Stimulated activated naive CD8-positive, alpha-beta T cell treated with anti-CD3 and anti-CD28 coated beads, Interleukin-15, amount 100 ng/mL, for 72 hours (primary cell): ENCODE results near the gene KCNC4.
A peak's percentile ranks its signal among the peaks of the same experiment; 100 is the strongest.

Source experiments
- ATAC-seq: fragments of 150-1000 bp; cut with Tn5 transposase; 2 replicates; pipeline ENCODE4 v1.10.0; 2021; ENCODE audit warnings: mild to moderate bottlenecking, moderate library complexity
- DNase-seq, 2 donors: peaks; one replicate each; pipeline ENCODE4 v3.0.0; 2021 to 2022
- H3K27ac Mint-ChIP-seq, 2 donors: one replicate each; pipeline ENCODE4 v1.8.0; 2022; ENCODE audit warnings: mild to moderate bottlenecking in 2 of 2, mixed read lengths in 2 of 2, moderate library complexity in 2 of 2
- H3K27me3 Mint-ChIP-seq: one replicate; pipeline ENCODE4 v1.8.0; 2022; ENCODE audit warnings: mixed read lengths
- H3K4me1 Mint-ChIP-seq: one replicate; pipeline ENCODE4 v1.8.0; 2022; ENCODE audit warnings: mild to moderate bottlenecking, mixed read lengths
- H3K4me3 Mint-ChIP-seq, 2 donors: one replicate each; pipeline ENCODE4 v1.8.0; 2022; ENCODE audit warnings: mild to moderate bottlenecking in 2 of 2, mixed read lengths in 2 of 2, moderate library complexity in 1 of 2
- H3K9me3 Mint-ChIP-seq, 2 donors: one replicate each; pipeline ENCODE4 v1.8.0; 2022; ENCODE audit warnings: mixed read lengths in 2 of 2

KCNC4 gene

DNA sequence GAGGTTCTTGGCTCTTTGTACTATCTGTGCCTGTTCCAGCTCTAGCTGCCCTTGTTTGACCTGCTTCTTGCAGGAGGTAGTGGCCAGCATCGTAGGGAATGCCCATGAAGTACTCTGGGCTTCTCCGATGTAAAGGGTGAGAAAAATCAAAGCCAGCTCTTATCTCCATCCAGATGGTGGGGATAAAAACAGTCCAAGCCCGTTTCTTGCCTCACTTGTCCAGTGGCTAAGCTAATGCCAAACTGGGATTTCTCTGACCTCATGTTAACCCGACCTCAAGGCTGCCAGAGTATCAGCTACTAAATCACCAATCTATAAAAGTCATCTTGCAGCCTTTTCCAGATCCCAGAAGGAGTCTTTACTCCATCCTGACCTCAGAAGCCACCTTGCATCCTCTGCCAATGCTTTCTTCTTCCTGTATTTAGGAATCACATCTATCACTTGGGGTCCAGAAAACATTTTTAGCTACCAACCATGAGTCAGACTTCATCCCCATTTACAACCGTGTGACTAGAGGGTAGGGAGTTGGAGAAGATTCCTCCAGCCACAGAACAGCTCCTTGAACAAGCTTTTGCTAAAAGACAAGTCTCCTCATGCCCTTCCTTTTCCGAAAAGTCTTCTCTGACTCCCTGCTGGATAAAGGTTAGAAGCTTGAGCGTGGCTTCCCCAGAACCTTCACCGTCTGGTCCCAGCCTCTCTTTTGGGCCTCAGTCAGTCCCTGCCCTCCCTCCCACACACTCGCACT is 35.9 kb downstream of the KCNC4 start:
- Mint-ChIP-seq H3K9me3 (peaks cover 0 to 1% of the 10 kb centered on the region in 2 donors), H3K4me3 (no peak overlapping the region), H3K27me3 (no peaks in the 10 kb centered on the region), H3K27ac (no peak overlapping the region), H3K4me1 (peaks cover 11% of the 10 kb centered on the region)
- no peak for ATAC-seq
- no peak for DNase-seq

DNA sequence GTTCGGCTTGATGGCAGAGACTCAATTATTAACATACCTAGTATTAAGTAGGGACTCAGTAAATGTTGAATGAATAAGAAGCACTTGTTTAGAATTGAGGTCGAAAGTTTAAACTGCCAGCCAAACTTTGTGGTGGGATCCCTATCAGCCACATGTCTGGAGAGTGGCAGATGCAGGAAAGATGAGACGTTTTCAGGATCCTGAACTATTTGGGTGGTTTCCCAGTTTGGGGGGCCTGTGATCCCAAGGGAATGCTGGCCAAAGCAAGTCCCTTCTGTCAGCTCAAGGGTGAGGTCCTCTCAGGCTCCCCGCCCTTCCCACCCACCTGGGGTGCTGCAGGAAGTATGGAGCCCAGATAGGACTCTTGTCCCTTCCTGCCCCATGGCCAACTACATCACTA is 38.6 kb downstream of the KCNC4 start:
- ATAC-seq (no peak), DNase-seq (no peak)
- Mint-ChIP-seq H3K4me3 (no peak overlapping the region), H3K4me1 (peaks cover 2% of the 10 kb centered on the region), H3K9me3 (peaks cover 0 to 7% of the 10 kb centered on the region in 2 donors), H3K27me3 (no peaks in the 10 kb centered on the region), H3K27ac (no peak overlapping the region)

DNA sequence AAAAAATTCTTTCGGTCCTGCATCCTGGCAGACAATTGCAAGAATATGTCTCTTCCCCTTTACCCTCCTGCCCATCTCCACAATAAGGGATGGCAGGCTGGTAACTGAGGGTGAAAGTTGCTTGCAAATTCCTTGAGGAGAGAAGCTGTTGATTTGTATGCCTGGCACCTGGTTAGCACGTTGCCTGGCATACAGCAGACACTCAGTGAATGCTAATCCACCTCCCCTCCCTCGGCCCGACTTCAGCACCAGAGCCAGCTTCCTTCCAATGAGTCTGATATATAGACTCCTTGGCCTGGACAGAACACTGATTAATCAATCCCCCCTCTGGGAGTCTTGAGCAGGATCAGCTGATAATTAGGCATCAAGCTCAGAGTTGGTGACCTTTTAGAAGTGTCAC is 39.1 kb downstream of the KCNC4 start:
- no peaks in the 10 kb centered on the region for H3K27me3 Mint-ChIP-seq
- no peak for ATAC-seq
- no peaks in the 10 kb centered on the region for H3K4me1 Mint-ChIP-seq
- H3K9me3 Mint-ChIP-seq: peaks cover 0 to 7% of the 10 kb centered on the region in 2 donors
- no peak for DNase-seq
- no peak overlapping the region for H3K4me3 Mint-ChIP-seq
- H3K27ac Mint-ChIP-seq: no peak overlapping the region

DNA sequence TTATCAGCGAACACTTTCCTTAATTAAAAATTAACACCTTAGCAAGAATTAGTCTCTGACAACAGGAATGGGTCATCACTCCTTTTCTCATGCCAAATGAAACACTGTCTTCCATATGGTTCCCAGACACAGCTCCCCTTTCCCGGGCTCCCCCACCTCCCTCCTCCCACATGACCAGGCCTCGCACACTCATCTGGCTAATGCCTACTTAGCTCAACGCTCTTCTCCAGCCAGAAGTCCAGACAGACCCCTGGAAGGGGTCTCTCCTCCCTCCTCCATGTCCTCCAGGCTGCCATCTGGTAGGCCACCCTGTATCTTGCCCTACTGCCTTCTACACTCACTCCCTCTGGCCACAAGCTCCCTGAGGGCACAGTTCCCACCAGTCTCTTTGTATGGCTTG is 39.9 kb downstream of the KCNC4 start:
- Mint-ChIP-seq H3K27me3 (no peaks in the 10 kb centered on the region), H3K27ac (peak overlapping the region in 1 of 2 donors; percentile 0), H3K4me3 (no peak overlapping the region), H3K9me3 (peaks cover 0 to 7% of the 10 kb centered on the region in 2 donors), H3K4me1 (no peaks in the 10 kb centered on the region)
- no peak for ATAC-seq
- DNase-seq: no peak

DNA sequence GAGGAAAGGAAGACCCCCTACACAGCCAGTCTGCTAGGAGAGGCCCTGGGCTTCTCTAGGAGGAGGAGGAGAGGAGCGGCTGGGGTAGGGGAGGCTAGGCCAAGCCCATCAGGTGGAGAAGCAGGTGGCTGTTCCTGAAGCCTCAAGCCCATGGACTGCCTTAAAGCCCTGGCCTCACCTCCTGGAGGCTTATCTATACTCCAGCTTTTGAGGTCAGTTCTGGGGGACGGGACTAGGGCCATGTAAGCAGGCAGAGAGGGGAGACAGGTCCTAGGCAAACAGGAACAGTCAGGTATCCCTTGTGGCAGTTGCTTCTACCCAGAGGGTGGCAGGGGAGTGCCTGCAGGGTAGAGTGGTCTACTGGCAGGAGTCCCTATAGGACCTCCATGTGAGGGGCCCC is 40.6 kb downstream of the KCNC4 start:
- no peak for DNase-seq

DNA sequence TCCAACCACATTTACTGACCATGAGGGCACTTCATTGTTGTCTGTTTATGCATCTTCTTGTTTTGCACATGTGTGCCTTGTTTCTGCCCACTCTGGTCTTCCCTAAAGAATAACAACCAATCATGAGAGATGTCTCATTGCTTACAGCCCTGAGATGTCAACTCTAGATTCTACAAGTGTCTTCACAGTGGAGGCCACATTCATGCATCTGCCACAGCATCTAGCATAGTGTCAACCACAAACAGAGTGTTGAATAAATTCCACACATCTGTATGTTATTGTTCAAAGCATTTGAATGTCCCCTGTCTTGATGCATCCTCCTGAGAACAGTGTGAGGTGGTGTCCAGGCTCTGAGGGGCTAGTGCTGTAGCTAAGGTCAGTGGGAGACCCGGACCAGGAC is 43.1 kb downstream of the KCNC4 start:
- no peaks in the 10 kb centered on the region for H3K27me3 Mint-ChIP-seq
- H3K4me3 Mint-ChIP-seq: no peak overlapping the region
- H3K27ac Mint-ChIP-seq: no peak overlapping the region
- no peak for ATAC-seq
- no peak for DNase-seq
- no peaks in the 10 kb centered on the region for H3K4me1 Mint-ChIP-seq
- H3K9me3 Mint-ChIP-seq: peaks cover 0 to 7% of the 10 kb centered on the region in 2 donors

More for the DNA sequence above, 40.6 kb downstream of the KCNC4 start:
- no peaks in the 10 kb centered on the region for H3K27me3 Mint-ChIP-seq
- H3K4me3 Mint-ChIP-seq: no peak overlapping the region
- ATAC-seq: no peak
- H3K9me3 Mint-ChIP-seq: peaks cover 0 to 7% of the 10 kb centered on the region in 2 donors
- H3K4me1 Mint-ChIP-seq: no peaks in the 10 kb centered on the region
- H3K27ac Mint-ChIP-seq: peak overlapping the region; percentile 45 to 47

DNA sequence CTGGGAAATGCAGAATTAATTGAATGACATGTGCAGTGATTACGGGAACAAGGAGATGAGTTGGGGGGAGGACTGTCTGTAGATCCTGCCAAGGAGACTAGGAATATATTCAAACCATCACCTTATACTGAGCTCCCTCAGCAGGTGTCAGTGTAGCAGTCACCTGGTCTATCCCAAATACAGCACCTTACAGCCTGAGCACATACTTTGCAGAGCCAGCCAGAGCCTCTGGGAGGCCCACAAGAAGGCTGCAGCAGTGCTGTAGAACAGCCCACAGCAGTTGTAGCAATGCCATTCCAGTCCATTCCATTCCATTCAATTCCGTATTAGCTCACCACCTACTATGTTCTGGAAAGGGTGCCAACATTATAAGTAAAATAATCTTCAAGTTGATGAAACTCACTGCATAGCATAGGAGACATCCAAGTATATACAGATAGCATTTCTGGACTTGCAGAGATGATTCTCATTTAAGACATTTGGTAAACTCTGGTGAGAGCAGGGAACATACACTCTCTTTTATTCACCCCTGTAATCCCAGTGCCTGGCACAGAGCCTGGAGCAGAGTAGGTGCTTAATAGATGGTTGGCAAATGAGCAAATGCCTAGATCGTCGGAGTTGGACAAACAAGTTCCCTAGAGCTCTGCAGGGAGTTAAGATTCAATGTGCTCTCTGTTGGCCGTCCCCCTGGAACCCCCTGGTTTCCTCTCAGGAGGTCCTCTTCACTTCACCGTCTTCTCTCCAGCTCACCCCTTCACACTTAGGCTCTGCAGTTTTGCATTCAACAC is 44.7 kb downstream of the KCNC4 start:
- Mint-ChIP-seq H3K9me3 (peaks cover 0 to 7% of the 10 kb centered on the region in 2 donors), H3K4me3 (no peak overlapping the region), H3K27me3 (peaks cover 10% of the 10 kb centered on the region), H3K4me1 (no peaks in the 10 kb centered on the region), H3K27ac (no peak overlapping the region)
- ATAC-seq: no peak
- DNase-seq: no peak

DNA sequence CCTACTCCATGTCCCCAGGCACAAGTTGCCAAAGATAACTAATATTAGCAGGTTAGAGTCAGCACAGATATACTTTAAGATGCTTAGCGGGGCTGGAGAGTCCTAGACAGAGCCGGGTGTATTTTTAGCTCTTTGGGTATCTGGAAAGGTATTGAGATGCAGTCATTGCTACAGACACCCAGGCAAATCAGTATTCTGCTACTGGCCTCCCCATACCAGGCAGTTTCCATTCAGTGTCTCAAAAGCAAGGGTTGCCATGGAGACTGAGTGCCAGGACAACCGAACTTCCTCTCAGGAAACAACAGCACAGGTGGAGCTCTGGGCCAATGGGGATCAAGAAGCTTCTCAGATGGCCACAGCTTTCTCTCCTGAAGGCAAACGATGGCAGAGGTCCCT is 45.3 kb downstream of the KCNC4 start:
- no peak overlapping the region for H3K27ac Mint-ChIP-seq
- DNase-seq (no peak), ATAC-seq (peak; percentile 40)
- H3K4me3 Mint-ChIP-seq: no peak overlapping the region
- H3K4me1 Mint-ChIP-seq: no peaks in the 10 kb centered on the region
- peaks cover 0 to 7% of the 10 kb centered on the region in 2 donors for H3K9me3 Mint-ChIP-seq
- peaks cover 10% of the 10 kb centered on the region for H3K27me3 Mint-ChIP-seq

DNA sequence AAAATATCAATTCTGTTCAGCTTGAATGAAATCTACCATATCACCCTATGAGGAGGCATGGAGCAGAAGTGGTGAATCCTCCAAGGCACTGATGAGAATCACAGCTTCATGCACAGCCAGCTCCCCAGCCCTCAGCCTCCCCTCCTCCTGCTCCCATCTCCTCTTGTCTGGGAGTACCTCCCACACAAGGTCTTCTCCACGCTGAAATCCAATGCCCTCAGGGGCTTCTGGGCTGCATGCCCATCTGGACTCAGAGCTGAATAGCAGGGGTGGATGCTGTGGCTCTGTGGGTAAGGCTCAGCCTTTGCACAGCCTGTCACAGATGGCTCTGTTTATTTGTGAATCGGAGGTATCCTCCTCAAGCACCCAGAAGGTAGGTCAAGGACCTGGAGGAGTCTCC is 48.6 kb downstream of the KCNC4 start:
- Mint-ChIP-seq H3K27ac (no peak overlapping the region), H3K4me3 (no peak overlapping the region), H3K27me3 (peaks cover 10% of the 10 kb centered on the region), H3K4me1 (peaks cover 11% of the 10 kb centered on the region), H3K9me3 (no peaks in the 10 kb centered on the region)
- no peak for ATAC-seq
- DNase-seq: no peak

DNA sequence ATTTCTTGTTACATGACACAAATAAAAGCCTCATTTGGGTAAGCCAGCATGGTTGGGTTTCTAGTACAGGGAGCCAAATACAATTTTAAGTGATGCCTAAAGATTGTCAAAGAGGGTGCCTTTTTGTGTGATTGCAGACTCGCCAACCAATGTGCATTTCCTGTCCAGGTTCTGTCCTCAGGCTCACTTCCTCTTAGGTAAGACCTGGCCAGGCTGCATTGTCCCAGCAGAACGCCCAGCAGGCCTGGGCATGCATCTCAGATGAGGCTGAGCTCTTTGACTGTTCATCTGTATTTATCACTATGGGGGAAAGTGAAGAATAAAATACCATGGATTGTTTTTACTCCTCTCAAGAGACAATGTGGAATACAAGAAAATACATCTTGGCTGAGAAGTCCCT is 49.7 kb downstream of the KCNC4 start:
- ATAC-seq (no peak), DNase-seq (no peak)
- Mint-ChIP-seq H3K4me3 (no peak overlapping the region), H3K4me1 (peaks cover 11% of the 10 kb centered on the region), H3K27ac (no peak overlapping the region), H3K9me3 (no peaks in the 10 kb centered on the region), H3K27me3 (peaks cover 10% of the 10 kb centered on the region)
